Hematopoietic multipotent progenitor cell treated with erythropoietin and hydrocortisone succinate and interleukin-3 and kit ligand, for 15 days (in vitro differentiated cells): ENCODE measurements around the gene ASS1.
A peak's percentile ranks its signal among the peaks of the same experiment; 100 is the strongest.

ENCODE experiments used
- DNase-seq: peaks from one replicate; pipeline ENCODE4 v3.0.0-alpha.2; 2015; ENCODE audit warnings: low spot score

ASS1 gene

GRCh38 chr9:130473009-130473408 lies 28.2 kb downstream of the ASS1 start:
- no peak for DNase-seq

- no peak for DNase-seq
These were observed 28.8 kb downstream of the ASS1 start for GRCh38 chr9:130473566-130473965.

GRCh38 chr9:130474106-130474505 lies 29.3 kb downstream of the ASS1 start:
- no peak for DNase-seq

- DNase-seq = no peak
These were observed 31.5 kb downstream of the ASS1 start for GRCh38 chr9:130476151-130476730.

GRCh38 chr9:130477564-130477963 lies 32.8 kb downstream of the ASS1 start:
- DNase-seq = no peak

- DNase-seq = no peak
These were observed 33.4 kb downstream of the ASS1 start for GRCh38 chr9:130478152-130478551.

- DNase-seq = no peak
These were observed 34.2 kb downstream of the ASS1 start for GRCh38 chr9:130478736-130479575.

- no peak for DNase-seq
These were observed 34.8 kb downstream of the ASS1 start for GRCh38 chr9:130479587-130479986.

GRCh38 chr9:130480673-130481072 lies 35.9 kb downstream of the ASS1 start:
- DNase-seq = peak; percentile 14

- no peak for DNase-seq
These were observed 37.7 kb downstream of the ASS1 start for GRCh38 chr9:130482463-130482862.

GRCh38 chr9:130483371-130483971 lies 38.7 kb downstream of the ASS1 start:
- no peak for DNase-seq

GRCh38 chr9:130484362-130485072 lies 39.8 kb downstream of the ASS1 start:
- DNase-seq = no peak

- DNase-seq = no peak
These were observed 41.3 kb downstream of the ASS1 start for GRCh38 chr9:130486103-130486502.

- no peak for DNase-seq
These were observed 42.7 kb downstream of the ASS1 start for GRCh38 chr9:130487500-130487899.

- DNase-seq = no peak
These were observed 44.0 kb downstream of the ASS1 start for GRCh38 chr9:130488621-130489330.

- no peak for DNase-seq
These were observed 46.2 kb downstream of the ASS1 start for GRCh38 chr9:130490981-130491380.

- no peak for DNase-seq
These were observed 47.2 kb downstream of the ASS1 start for GRCh38 chr9:130491830-130492482.

- no peak for DNase-seq
These were observed 48.3 kb downstream of the ASS1 start for GRCh38 chr9:130493021-130493420.

GRCh38 chr9:130493476-130493875 lies 48.7 kb downstream of the ASS1 start:
- DNase-seq = no peak

- DNase-seq = no peak
These were observed 50.3 kb downstream of the ASS1 start for GRCh38 chr9:130495067-130495466.

GRCh38 chr9:130497139-130497538 lies 52.4 kb downstream of the ASS1 start:
- DNase-seq = no peak
